Activated CD4-positive, CD25-positive, alpha-beta regulatory T cell (primary cell): ENCODE measurements around the gene DNAJC13.

Experiments
- DNase-seq, 4 experiments: peaks; one replicate each; lab custom pipeline; 2025; lab: John Stamatoyannopoulos, UW

The DNAJC13 gene

DNA sequence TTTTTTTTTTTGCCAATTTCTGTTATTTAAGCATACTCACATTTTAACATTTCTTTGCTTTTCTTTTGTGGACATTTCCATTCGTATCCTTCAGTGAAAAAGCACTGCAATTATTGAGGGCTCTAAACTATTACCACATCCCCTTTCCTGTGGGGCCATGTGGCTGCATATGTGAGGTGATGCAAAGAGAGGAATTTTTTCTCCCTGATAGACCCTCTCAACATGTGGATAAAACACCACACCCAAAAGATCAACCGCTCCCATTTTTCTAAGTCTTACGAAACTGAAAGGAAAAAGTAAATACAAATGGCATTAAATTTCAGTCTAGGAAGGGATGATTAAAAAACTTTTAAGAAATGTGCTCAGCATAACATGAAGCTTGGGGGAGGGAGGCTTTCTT is 68.8 kb downstream of the DNAJC13 start:
- no peak for DNase-seq

- no peak for DNase-seq
These were observed 70.8 kb downstream of the DNAJC13 start for GRCh38 chr3:132488151-132488550.

DNA sequence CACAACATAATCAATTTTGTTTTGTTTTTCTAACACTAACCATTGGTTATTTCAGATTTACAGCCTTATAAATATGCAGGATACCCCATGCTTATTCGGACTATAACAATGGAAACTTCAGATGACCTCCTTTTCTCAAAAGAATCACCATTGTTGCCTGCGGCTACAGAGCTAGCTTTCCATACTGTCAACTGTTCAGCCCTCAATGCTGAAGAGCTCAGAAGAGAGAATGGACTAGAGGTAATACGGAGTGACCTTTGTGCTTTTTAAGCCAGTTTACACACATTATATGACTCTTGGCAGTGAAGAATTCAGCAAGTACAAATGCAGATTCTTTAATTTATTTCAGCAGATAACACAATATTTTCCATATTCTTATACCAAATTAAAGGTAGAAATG is 81.8 kb downstream of the DNAJC13 start:
- no peak for DNase-seq

DNA sequence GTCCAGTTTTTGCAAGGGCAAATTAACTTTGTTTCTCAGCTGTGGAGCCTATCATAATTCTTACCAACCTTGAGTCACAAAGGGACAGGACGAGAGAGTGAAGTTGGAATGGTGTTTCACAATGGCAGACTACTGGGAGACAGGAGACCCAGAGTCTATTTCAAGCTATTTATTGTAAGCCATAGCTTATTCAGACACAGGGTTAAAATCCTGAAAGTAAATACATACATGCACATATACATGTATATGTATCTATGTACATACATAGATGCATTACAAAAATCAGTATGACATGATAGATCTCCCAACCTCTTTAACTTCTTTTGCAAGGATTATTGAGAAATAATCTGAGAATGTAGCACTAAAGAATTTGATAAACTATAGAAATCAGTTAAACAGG is 86.3 kb downstream of the DNAJC13 start:
- no peak for DNase-seq

GRCh38 chr3:132504375-132504933 is 87.2 kb downstream of the DNAJC13 start:
- DNase-seq: no peak

GRCh38 chr3:132507657-132508056 is 90.4 kb downstream of the DNAJC13 start:
- DNase-seq: no peak

DNA sequence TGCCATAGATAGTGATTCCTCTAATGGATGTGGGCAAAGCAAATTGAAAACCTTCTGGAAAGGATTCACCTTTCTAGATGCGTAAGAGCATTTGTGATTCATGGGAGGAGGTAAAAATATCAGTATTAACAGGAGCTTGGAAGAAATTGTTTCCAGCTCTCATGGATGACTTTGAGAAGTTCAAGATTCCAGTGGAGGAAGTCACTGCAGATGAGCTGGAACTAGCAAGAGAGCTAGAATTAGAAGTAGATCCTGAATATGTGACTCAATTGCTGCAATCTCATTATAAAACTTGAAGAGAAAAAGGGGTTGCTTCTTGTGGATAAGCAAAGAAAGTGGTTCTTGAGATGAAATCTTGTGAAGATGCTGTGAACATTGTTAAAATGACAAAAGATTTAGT is 91.8 kb downstream of the DNAJC13 start:
- DNase-seq: no peak

DNA sequence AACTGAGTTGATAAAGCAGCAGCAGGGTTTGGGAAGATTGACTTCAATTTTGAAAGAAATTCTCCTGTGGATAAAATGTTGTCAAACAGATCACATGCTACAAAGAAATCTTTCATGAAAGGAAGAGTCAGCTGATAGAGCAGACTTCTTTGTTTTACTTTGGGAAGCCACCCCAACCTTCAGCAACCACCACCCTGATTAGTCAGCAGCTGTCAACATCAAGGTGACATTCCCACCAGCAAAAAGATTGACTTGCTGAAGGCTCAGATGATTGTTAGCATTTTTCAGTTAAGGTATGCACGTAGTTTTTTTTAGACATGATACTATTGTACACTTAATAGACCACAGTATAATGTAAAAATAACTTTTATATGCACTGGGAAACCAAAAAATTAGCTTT is 92.2 kb downstream of the DNAJC13 start:
- DNase-seq: no peak

DNA sequence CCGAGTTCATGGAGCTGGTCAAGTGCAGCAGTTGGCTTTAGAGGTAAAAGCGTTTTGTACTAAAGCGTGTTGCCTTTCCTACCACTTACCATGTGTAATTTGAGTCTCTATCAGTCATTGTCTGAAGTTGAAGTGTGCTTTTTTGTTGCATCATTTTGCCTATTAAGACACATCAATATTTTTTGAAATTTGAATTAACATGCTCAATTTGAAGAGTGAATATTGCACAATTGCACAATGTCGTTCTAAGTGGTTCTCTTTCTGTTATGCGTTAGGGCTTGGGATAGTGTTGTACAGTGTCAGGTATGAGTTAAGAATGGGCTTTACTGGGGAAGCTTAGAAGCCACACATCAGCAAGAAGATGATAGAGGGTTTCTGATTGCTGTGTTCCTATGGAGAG is 95.8 kb downstream of the DNAJC13 start:
- no peak for DNase-seq

DNA sequence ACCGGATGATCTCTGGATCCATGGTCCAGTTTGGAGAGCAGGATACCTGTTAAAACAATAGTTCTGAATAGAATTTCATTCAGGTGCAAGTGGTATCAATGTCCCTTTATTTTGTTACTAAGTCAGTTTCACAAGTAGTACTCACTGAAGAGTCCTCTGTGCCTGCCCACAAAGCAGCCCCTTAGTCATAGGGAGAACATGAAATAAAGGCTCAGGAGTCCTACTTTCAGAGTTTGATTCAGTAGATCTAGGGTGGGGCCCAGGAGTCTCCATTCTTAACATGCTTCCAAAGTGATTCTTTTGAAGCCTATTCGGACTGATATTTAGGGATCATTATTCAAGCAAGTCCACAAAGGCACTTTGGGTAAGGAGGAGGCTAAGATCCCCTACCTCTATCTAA is 100.0 kb downstream of the DNAJC13 start:
- DNase-seq: no peak

DNA sequence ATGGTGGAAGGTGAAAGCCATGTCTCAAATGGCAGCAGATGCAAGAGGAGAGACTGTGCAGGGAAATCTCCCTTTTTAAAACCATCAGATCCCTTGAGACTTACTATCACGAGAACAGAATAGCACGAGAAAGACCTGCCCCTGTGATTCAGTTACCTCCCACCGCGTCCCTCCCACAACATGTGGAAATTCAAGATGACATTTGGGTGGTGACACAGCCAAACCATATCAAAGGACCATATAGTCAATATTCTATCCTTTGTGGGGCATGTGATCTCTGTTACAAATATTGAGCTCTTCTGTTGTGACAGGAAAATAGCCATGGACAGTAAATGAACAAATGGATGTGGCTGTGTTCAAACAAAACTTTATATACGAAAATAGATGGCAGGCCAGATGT is 102.6 kb downstream of the DNAJC13 start:
- DNase-seq: no peak

- no peak for DNase-seq
These were observed 104.6 kb downstream of the DNAJC13 start for GRCh38 chr3:132521901-132522300.

GRCh38 chr3:132522353-132522752 is 105.1 kb downstream of the DNAJC13 start:
- DNase-seq: no peak

DNA sequence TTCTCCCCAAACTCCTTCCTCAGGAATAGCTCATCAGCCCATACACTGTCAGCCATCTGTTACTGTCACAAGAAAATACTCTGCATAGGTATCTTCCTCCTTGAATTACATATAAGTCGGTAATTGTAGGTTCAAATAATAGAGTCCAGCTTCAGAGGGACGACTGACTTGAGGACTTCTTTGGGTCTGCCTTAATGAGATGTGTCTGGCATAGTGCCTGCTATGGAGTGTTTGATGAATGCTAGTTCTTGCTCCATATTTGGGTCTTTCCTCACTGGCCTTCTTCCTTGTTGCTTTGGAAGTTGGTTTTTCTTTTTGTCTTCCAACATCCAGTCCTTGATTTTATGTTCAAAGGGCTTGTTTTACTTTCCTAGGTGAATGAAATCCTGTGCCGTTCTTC is 113.3 kb downstream of the DNAJC13 start:
- DNase-seq: no peak

DNA sequence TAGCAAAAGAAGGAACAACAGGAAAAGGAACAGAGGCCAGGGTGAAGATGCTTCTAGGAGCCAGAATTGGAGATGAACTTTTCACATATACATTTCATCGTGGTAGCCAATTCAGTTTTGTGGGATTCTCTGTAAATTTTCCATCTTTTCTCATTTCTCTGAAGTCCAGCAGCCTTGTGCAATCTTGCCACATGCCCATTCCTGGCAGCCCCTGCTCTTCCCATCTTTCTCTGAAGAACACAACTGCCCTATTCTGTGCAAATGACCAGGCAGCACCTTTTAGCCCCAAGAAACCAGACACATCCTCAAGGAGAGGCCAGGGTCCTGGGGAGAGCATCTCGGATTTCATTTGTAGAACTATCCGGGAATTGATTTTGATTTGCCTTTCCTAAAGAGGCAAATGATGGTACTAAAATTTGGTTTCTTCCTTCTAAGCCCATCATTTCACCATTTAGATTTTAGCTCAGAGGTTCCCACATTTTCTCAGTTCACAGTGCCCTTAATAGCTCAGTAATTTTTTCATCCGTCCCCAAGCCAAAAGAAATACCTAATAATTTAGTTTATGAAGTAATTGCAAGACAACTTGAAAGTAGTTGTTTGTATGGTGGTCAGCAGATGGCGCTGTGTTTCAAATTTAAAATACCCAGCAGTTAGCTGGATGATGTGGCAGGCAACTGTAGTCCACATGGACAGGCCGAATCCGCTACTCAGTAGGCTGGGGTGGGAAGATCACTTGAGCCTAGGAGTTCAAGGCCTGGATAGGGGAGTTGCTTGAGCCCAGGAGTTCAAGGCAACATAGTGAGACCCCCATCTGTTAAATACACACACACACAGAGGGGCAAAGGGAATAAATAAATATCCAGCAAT is 118.5 kb downstream of the DNAJC13 start:
- DNase-seq: peak in 3 of 4 experiments; percentile 9 to 43 (median 15)

- DNase-seq: no peak
These were observed 119.3 kb downstream of the DNAJC13 start for GRCh38 chr3:132536442-132537153.

- no peak for DNase-seq
These were observed 120.0 kb downstream of the DNAJC13 start for GRCh38 chr3:132537297-132537696.

DNA sequence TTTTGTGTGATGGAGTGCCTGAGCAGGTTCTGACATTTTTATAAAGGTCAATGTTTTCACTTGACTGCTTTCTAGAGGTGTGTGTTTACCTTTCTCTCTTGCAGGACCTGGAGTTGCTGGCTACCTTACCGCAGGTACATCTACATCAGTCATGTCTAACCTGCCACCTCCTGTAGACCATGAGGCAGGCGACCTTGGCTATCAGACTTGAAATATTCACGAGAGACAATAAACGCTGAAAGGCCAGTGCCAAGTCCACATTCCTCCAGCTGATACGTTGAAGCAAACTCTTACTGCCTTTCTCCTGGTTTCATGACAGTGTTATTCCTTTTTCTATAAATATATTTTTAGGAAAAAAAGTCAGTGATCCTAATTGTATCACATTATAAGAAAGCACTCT is 120.8 kb downstream of the DNAJC13 start:
- DNase-seq: no peak

DNA sequence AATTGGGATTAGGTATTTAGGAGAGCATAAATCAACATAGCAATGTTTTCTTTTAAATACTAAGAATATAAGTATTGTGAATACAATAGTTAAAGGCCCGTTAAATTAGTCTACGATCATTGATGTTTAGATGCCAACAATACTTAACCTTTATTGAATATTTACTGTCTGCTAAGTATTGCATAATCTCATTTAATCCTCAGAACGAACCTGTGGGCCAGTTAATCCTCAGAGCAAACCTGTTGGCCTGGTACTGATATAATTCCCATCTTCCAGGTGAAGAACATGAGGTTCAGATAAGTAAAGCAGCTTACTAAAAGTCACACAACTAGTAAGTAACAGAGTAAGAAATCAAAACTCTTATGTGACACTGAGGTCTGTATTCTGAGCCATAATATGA is 122.4 kb downstream of the DNAJC13 start:
- DNase-seq: no peak

DNA sequence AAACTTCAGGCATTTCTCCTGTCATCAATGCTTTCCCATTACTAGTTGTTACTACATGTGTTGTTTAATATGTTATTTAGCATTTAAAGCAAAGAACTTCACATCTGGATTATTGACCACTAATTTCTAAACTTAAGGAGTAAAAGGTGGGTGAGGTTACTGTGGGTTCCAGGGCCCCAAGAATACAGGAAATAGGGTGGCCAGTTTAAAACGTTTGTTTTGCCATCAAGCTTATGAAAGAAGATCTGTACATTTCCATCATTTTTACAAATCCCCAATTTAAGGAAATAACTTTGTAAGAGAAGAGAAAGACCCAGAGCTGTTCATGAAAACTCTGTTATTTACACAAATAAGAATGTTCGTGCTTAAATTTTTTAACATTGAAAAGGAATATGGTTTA is 125.3 kb downstream of the DNAJC13 start:
- DNase-seq: no peak

DNA sequence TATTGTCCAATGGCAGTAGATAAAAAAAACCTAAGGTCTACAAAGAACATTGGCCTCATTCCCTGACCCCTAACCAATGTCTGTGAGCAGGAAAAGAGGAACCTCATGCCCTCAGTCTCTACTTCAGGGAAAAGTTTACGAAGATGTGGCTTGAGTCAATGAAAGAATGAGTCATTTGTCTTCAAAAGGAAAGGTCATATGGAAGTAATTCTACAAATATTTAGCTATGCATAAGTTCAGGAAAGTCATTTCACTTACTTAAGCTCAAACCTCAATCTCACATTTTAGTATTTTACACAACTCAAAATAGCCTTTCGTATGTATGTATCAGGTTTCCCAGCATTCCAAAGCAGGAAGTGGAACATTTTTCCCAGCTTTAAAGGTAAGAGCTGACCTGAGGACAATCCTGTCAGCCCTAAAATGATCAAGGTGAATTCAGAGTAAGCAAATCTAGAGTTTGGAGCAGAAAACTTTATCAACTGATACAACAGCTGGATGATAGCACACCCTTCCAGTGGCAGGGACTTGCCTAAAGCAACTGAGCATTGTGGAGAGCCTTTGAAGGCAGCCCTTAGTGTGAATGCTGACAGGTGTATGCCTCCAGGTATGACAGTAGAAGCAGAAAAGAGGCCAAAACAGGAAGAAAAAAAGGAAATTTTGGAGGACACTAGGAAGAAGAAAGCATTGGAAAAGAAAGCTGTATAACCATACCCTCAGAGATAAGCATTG is 125.9 kb downstream of the DNAJC13 start:
- no peak for DNase-seq

GRCh38 chr3:132544130-132544529 is 126.8 kb downstream of the DNAJC13 start:
- DNase-seq: no peak
